ENCODE measurements around the gene DBI. TPM values are rescaled to one million over a fixed set of nuclear protein-coding genes. Genes with fewer than 3 reads are reported as not detected.
"Not testable (repeated sequence)": the region's sequence is repeated elsewhere in the genome, so short reads cannot be mapped to it uniquely, and the experiment has no call there.

DBI gene
- total RNA-seq, 1 donor from 2014 or later = 194 TPM

GRCh38 chr2:119364798-119365197 is 2.0 kb upstream of the DBI start:
- ATAC-seq (no peak), DNase-seq (ENCODE audit: low spot score) (no peak)

- ATAC-seq = no peak
- no peak for DNase-seq (ENCODE audit: low spot score)
These were observed 1.3 kb upstream of the DBI start for GRCh38 chr2:119365436-119365835.

- DNase-seq (ENCODE audit: low spot score) (peak; percentile 76), ATAC-seq (peak; percentile 52)
These were observed 572 bp upstream of the DBI start for GRCh38 chr2:119366161-119366648.

GRCh38 chr2:119367472-119368099 is 809 bp downstream of the DBI start:
- DNase-seq (ENCODE audit: low spot score) (peak; percentile 89), ATAC-seq (peak; percentile 78)

GRCh38 chr2:119369845-119370244 is 3.1 kb downstream of the DBI start:
- ATAC-seq (no peak), DNase-seq (ENCODE audit: low spot score) (no peak)

GRCh38 chr2:119371111-119371510 is 4.3 kb downstream of the DBI start:
- ATAC-seq (no peak), DNase-seq (ENCODE audit: low spot score) (no peak)

- no peak for ATAC-seq
- no peak for DNase-seq (ENCODE audit: low spot score)
These were observed 6.2 kb downstream of the DBI start for GRCh38 chr2:119372778-119373568.

- not testable (repeated sequence) for DNase-seq (ENCODE audit: low spot score); ATAC-seq
These were observed 7.3 kb downstream of the DBI start for GRCh38 chr2:119373907-119374745.

- DNase-seq (ENCODE audit: low spot score); ATAC-seq: not testable (repeated sequence)
These were observed 9.6 kb downstream of the DBI start for GRCh38 chr2:119376406-119376805.

- ATAC-seq = peak; percentile 23
- no peak for DNase-seq (ENCODE audit: low spot score)
These were observed 10.0 kb downstream of the DBI start for GRCh38 chr2:119376810-119377209.

GRCh38 chr2:119377294-119377992 is 10.7 kb downstream of the DBI start:
- no peak for DNase-seq (ENCODE audit: low spot score)
- no peak for ATAC-seq

GRCh38 chr2:119377993-119378345 is 11.2 kb downstream of the DBI start:
- no peak for DNase-seq (ENCODE audit: low spot score)
- no peak for ATAC-seq

GRCh38 chr2:119378566-119378965 is 11.8 kb downstream of the DBI start:
- DNase-seq (ENCODE audit: low spot score) (no peak), ATAC-seq (no peak)

GRCh38 chr2:119383410-119384140 is 16.8 kb downstream of the DBI start:
- ATAC-seq = no peak
- DNase-seq (ENCODE audit: low spot score) = no peak

- ATAC-seq = no peak
- no peak for DNase-seq (ENCODE audit: low spot score)
These were observed 18.2 kb downstream of the DBI start for GRCh38 chr2:119384971-119385370.

- ATAC-seq = no peak
These were observed 18.7 kb downstream of the DBI start for GRCh38 chr2:119385466-119385865.

GRCh38 chr2:119387381-119388129 is 20.8 kb downstream of the DBI start:
- ATAC-seq = peak; percentile 81

More at GRCh38 chr2:119385466-119385865, 18.7 kb downstream of the DBI start:
- no peak for DNase-seq (ENCODE audit: low spot score)

GRCh38 chr2:119389615-119390306 is 23.0 kb downstream of the DBI start:
- peak; percentile 55 for ATAC-seq

More at GRCh38 chr2:119387381-119388129, 20.8 kb downstream of the DBI start:
- DNase-seq (ENCODE audit: low spot score) = peak; percentile 76

More at GRCh38 chr2:119389615-119390306, 23.0 kb downstream of the DBI start:
- peak; percentile 67 for DNase-seq (ENCODE audit: low spot score)

All from left lobe of liver (tissue), 2 donors.